ENCODE results near the gene MICOS13.

- TF ChIP-seq CTCF (conservative IDR thresholded peaks at IDR 0.05; ENCODE audit: low read length) (no peak), EZH2phosphoT487 (IDR thresholded peaks at IDR 0.05; ENCODE audit: borderline replicate concordance, low read depth, low read length) (no peak)
Measured at GRCh38 chr19:5666921-5667610, 13.2 kb downstream of the MICOS13 start.
